Natural killer cell (primary cell): ENCODE data around the gene ALDH16A1. TPM values are rescaled to one million over a fixed set of nuclear protein-coding genes. Genes with fewer than 3 reads are reported as not detected.

Experiments
- ATAC-seq, 3 donors: fragments of 150-1000 bp in 2 of 3; fragments of 200-7000 bp in 1 of 3; cut with Tn5 transposase; 1 replicate in 1 of 3; 2 replicates in 2 of 3; pipeline ENCODE4 v1.10.0; 2021; ENCODE audit warnings: mild to moderate bottlenecking in 2 of 3, moderate library complexity in 2 of 3
- DNase-seq, 2 donors: peaks; one replicate each; pipeline versions ENCODE4 v3.0.0 to v3.0.0-alpha.2; 2013 to 2021; ENCODE audit warnings: mixed read lengths in 1 of 2
- H3K27ac ChIP-seq: one replicate; pipeline ENCODE4 v1.5.1; 2013; ENCODE audit warnings: mild to moderate bottlenecking, low read length
- H3K27me3 ChIP-seq: one replicate; pipeline ENCODE4 v1.6.1; 2013; ENCODE audit warnings: low read length; ENCODE audit not compliant: control insufficient read depth, insufficient read depth
- H3K36me3 ChIP-seq: one replicate; pipeline ENCODE4 v1.6.1; 2013; ENCODE audit warnings: low read length; ENCODE audit not compliant: control insufficient read depth, insufficient read depth
- H3K4me1 ChIP-seq: one replicate; pipeline ENCODE4 v1.6.1; 2013; ENCODE audit warnings: low read length; ENCODE audit not compliant: control insufficient read depth, insufficient read depth
- H3K4me3 ChIP-seq: one replicate; pipeline ENCODE4 v1.5.1; 2013; ENCODE audit warnings: low read length
- H3K9me3 ChIP-seq: one replicate; pipeline ENCODE4 v1.6.1; 2013; ENCODE audit warnings: low read length; ENCODE audit not compliant: control insufficient read depth, insufficient read depth
- H3K27ac Mint-ChIP-seq, 2 donors: one replicate each; pipeline ENCODE4 v1.8.0; 2022; ENCODE audit warnings: mild to moderate bottlenecking in 2 of 2, mixed read lengths in 2 of 2, moderate library complexity in 1 of 2
- H3K27me3 Mint-ChIP-seq, 2 donors: one replicate each; pipeline ENCODE4 v1.8.0; 2022; ENCODE audit warnings: low read depth in 2 of 2, mixed read lengths in 2 of 2
- H3K36me3 Mint-ChIP-seq: one replicate; pipeline ENCODE4 v1.8.0; 2022; ENCODE audit warnings: mixed read lengths
- H3K4me1 Mint-ChIP-seq, 2 donors: one replicate each; pipeline ENCODE4 v1.8.0; 2022; ENCODE audit warnings: mixed read lengths in 2 of 2
- H3K4me3 Mint-ChIP-seq: one replicate; pipeline ENCODE4 v1.8.0; 2022; ENCODE audit warnings: mild to moderate bottlenecking, moderate library complexity, mixed read lengths
- H3K9me3 Mint-ChIP-seq, 2 donors: one replicate each; pipeline ENCODE4 v1.8.0; 2022; ENCODE audit warnings: mixed read lengths in 2 of 2
- WGBS: methylation state at CpG from one replicate; pipeline ENCODE4 v1.1.7; 2013; ENCODE audit warnings: missing lambda C conversion rate; ENCODE audit not compliant: insufficient coverage; 5-methylcytosine and 5-hydroxymethylcytosine counted together
- intact Hi-C: fragments of 100-400 bp; cut with micrococcal nuclease; formaldehyde crosslinking; loops from one replicate; pipeline ENCODE4 v1.14.2; 2022
- total RNA-seq, 4 donors: library from RNA; stranded (reverse); fragments of 120-200 nt in 1 of 4; gene quantifications; one replicate each; pipeline versions ENCODE4 v1.2.3 to v1.2.4, GENCODE V29; 2013 to 2022
- TF ChIP-seq, protein P1 (sequence below): fragments of 200-600 bp; IDR thresholded peaks from one replicate; pipeline ENCODE4 v1.8.0; 2022; ENCODE audit warnings: antibody characterized with exemption

The ALDH16A1 gene
- total RNA-seq, 3 donors from 2014 or later (not counting 1 experiment from before 2014, with no cell fraction given) = 39.9 to 43.2 (median 41.4) TPM

DNA sequence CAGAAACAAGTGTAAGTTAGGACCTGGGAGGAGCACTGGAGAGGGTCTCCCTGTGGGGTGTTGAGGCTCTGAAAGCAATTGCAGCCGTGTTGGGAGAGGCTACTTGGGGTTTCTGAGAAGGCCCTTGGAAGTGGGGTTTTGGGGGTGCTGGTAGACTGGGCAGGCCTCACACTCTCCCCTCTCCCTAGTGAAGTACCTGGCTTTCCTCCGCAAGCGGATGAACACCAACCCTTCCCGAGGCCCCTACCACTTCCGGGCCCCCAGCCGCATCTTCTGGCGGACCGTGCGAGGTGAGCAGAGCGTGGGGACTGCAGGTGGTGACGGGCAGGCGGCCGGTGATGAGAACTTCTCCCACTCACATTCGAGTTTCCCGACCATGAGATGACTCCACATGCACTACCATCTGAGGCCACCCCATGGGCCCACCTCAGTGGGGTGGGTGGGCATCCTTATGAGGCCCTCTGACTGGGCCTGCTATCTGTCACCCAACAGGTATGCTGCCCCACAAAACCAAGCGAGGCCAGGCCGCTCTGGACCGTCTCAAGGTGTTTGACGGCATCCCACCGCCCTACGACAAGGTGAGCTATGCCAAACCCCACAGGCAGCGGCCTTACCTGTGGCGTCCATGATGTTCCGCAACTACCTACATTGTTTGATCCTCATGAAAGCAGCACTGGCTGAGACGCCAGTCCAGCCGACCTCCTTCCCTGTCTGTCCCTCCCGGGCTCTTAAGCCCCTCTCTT, 37.4 kb downstream of the ALDH16A1 start:
- H3K4me3 Mint-ChIP-seq = peak overlapping the region; percentile 35
- peaks cover 31 to 37% of the 10 kb centered on the region in 2 donors for H3K4me1 Mint-ChIP-seq
- no peaks in the 10 kb centered on the region for H3K9me3 Mint-ChIP-seq
- Histone ChIP-seq H3K4me3 (no peak overlapping the region), H3K9me3 (no peaks in the 10 kb centered on the region), H3K4me1 (peaks cover 67% of the 10 kb centered on the region), H3K36me3 (peaks cover 48% of the 10 kb centered on the region), H3K27me3 (no peaks in the 10 kb centered on the region), H3K27ac (peak overlapping the region; percentile 25)
- ATAC-seq (no peak), DNase-seq (peak in 1 of 2 donors; percentile 44)
- intact Hi-C loops = no loop called here
- WGBS = 83% methylated on average over 27 of the region's 27 CpGs
- peak overlapping the region in 1 of 2 donors; percentile 59 for H3K27ac Mint-ChIP-seq
- TF ChIP-seq, protein P1, sequence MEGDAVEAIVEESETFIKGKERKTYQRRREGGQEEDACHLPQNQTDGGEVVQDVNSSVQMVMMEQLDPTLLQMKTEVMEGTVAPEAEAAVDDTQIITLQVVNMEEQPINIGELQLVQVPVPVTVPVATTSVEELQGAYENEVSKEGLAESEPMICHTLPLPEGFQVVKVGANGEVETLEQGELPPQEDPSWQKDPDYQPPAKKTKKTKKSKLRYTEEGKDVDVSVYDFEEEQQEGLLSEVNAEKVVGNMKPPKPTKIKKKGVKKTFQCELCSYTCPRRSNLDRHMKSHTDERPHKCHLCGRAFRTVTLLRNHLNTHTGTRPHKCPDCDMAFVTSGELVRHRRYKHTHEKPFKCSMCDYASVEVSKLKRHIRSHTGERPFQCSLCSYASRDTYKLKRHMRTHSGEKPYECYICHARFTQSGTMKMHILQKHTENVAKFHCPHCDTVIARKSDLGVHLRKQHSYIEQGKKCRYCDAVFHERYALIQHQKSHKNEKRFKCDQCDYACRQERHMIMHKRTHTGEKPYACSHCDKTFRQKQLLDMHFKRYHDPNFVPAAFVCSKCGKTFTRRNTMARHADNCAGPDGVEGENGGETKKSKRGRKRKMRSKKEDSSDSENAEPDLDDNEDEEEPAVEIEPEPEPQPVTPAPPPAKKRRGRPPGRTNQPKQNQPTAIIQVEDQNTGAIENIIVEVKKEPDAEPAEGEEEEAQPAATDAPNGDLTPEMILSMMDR = no peak
- peaks cover 8% of the 10 kb centered on the region for H3K36me3 Mint-ChIP-seq
- no peaks in the 10 kb centered on the region for H3K27me3 Mint-ChIP-seq

- 92% methylated on average over 14 of the region's 17 CpGs for WGBS
Observed at GRCh38 chr19:49491030-49491803, 38.2 kb downstream of the ALDH16A1 start.

GRCh38 chr19:49491804-49492572, 39.0 kb downstream of the ALDH16A1 start:
- Histone ChIP-seq H3K9me3 (no peaks in the 10 kb centered on the region), H3K36me3 (peaks cover 42% of the 10 kb centered on the region), H3K4me3 (no peak overlapping the region), H3K27me3 (no peaks in the 10 kb centered on the region), H3K27ac (no peak overlapping the region), H3K4me1 (peaks cover 66% of the 10 kb centered on the region)
- TF ChIP-seq, protein P1 = no peak
- H3K9me3 Mint-ChIP-seq = no peaks in the 10 kb centered on the region
- intact Hi-C loops = no loop called here
- peak overlapping the region; percentile 69 to 97 for H3K27ac Mint-ChIP-seq
- WGBS = 88% methylated on average over 7 of the region's 7 CpGs
- H3K4me1 Mint-ChIP-seq = peaks cover 44 to 47% of the 10 kb centered on the region in 2 donors
- peak overlapping the region; percentile 45 for H3K4me3 Mint-ChIP-seq
- H3K27me3 Mint-ChIP-seq = no peaks in the 10 kb centered on the region
- ATAC-seq (no peak), DNase-seq (no peak)
- peaks cover 8% of the 10 kb centered on the region for H3K36me3 Mint-ChIP-seq

More at GRCh38 chr19:49491030-49491803, 38.2 kb downstream of the ALDH16A1 start:
- Mint-ChIP-seq H3K4me1 (peaks cover 38 to 39% of the 10 kb centered on the region in 2 donors), H3K27me3 (no peaks in the 10 kb centered on the region), H3K27ac (peak overlapping the region in 1 of 2 donors; percentile 97), H3K9me3 (no peaks in the 10 kb centered on the region), H3K36me3 (peaks cover 8% of the 10 kb centered on the region), H3K4me3 (peak overlapping the region; percentile 35)
- TF ChIP-seq, protein P1 = no peak
- intact Hi-C loops = no loop called here
- Histone ChIP-seq H3K27me3 (no peaks in the 10 kb centered on the region), H3K27ac (no peak overlapping the region), H3K4me1 (peaks cover 69% of the 10 kb centered on the region), H3K36me3 (peaks cover 42% of the 10 kb centered on the region), H3K4me3 (no peak overlapping the region), H3K9me3 (no peaks in the 10 kb centered on the region)
- no peak for ATAC-seq
- no peak for DNase-seq
